ENCODE measurements around the gene ARHGAP6. TPM values are rescaled to one million over a fixed set of nuclear protein-coding genes. Genes with fewer than 3 reads are reported as not detected.

ARHGAP6 gene
- total RNA-seq, 1 experiment from 2014 or later = 0.10 TPM

DNA sequence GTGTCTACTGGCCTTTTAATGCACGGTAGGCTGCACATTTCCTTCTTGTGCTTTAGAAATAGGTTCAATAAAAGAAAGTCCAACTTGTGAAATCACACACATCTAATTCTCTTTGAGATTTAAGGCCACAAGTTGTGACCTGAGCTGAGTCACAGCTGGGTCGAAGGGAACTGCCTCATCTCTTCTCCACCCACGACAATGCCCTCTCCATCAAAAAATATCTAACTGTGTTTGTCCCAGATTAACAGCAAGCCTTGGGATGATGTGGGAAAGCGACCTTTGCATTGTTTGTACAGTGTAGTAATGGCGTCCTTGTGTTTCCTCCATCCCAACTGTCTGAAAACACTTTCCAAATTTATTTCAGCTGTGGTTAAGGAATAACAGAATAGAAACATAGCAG is 203.6 kb downstream of the ARHGAP6 start:
- Histone ChIP-seq H2AFZ (ENCODE audit: low read depth, low read length, poor library complexity, severe bottlenecking) (no peak overlapping the region), H3K36me3 (ENCODE audit: control insufficient read depth in 1 of 2, insufficient read depth in 2 of 2, low read length in 2 of 2) (no peaks in the 10 kb centered on the region), H3K27me3 (ENCODE audit: insufficient read depth, low read length) (no peaks in the 10 kb centered on the region), H3K4me2 (ENCODE audit: low read length) (no peak overlapping the region), H3K9me2 (ENCODE audit: insufficient read depth) (no peaks in the 10 kb centered on the region), H3K9ac (ENCODE audit: low read length) (no peak overlapping the region), H3K27ac (ENCODE audit: low read depth, low read length) (no peak overlapping the region), H4K20me1 (ENCODE audit: insufficient read depth) (no peaks in the 10 kb centered on the region), H3K4me3 (replicated peaks in 1 of 2; ENCODE audit: low read depth in 1 of 2, low read length in 2 of 2) (no peak overlapping the region), H3K9me3 (ENCODE audit: control insufficient read depth in 1 of 2, insufficient read depth in 1 of 2, low read depth in 1 of 2, low read length in 2 of 2) (no peaks in the 10 kb centered on the region), H3K79me2 (ENCODE audit: insufficient read depth, low read length) (no peaks in the 10 kb centered on the region), H3K4me1 (ENCODE audit: control insufficient read depth in 1 of 2, insufficient read depth in 2 of 2, low read length in 2 of 2) (no peaks in the 10 kb centered on the region)
- intact Hi-C loops (cut with micrococcal nuclease) = no loop called here
- no TSS peak for BruUV-seq (replicated peaks)
- ChIA-PET RAD21 (ENCODE audit: low non-redundant PET in 1 of 2, low total read pairs in 2 of 2, uncharacterized antibody in 2 of 2, unreplicated experiment in 2 of 2) (no interaction called here), CTCF (no interaction called here), POLR2A (no interaction called here)
- TF ChIP-seq EZH2 (IDR thresholded peaks at IDR 0.05) = no peak
- TF ChIP-seq RAD21 (IDR thresholded peaks at IDR 0.05; ENCODE audit: low read depth) = no peak
- no peak for TF ChIP-seq TCF7L2 (IDR thresholded peaks at IDR 0.05; ENCODE audit: borderline replicate concordance, extremely low read depth, insufficient read depth, insufficient read length)
- no peak for TF ChIP-seq SRF (IDR thresholded peaks at IDR 0.05; ENCODE audit: low read depth)
- no peak for TF ChIP-seq ELF1 (IDR thresholded peaks at IDR 0.05; ENCODE audit: borderline replicate concordance, low read depth)
- TF ChIP-seq CBX3 (IDR thresholded peaks at IDR 0.05; ENCODE audit: low read depth) = no peak
- no peak for TF ChIP-seq POLR2A (IDR thresholded peaks at IDR 0.05; ENCODE audit: borderline replicate concordance, extremely low read depth, insufficient read depth, insufficient read length)
- TF ChIP-seq JUND (IDR thresholded peaks at IDR 0.05) = no peak
- ATAC-seq = no peak
- no peak for DNase-seq (ENCODE audit: low read depth, low spot score)

DNA sequence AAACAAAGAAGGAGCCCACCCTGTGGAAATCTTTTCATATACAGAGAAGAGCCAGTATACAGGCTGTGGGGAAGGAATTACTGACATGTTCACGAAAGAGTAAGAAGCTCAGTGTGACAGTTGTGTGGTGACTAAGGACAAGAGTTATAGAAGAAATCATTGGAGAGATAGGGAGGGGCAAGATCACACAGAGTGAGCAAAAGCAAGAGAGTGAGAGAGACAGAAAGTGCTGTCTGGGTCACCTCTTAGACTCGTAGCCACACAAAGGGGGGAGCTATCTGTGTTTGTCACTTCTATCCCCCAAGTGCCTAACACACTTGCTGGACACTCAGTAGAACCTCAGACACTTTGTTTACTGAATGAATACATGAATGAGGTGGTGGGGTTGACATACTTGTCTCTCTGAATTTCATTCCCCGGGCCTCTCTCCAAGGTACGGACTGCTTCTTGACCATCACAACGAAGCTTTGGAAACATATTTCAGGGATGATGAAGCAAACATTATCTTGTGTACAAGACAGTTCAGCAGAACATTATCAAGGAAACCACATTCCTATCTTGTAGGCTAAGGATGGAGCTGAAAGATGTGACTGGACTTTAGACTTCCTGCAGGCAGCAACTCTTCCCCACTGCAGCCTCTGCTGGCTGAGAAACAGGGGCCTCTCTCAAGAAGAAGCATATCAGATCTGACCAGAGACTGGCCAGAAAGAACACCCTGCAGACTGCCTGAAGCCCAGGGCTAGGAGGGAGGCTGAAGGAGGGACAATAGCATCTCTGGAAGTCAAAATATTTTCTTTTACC is 204.3 kb downstream of the ARHGAP6 start:
- CTCF ChIA-PET = no interaction called here
- H3K36me3 ChIP-seq (ENCODE audit: control insufficient read depth in 1 of 2, insufficient read depth in 2 of 2, low read length in 2 of 2) = no peaks in the 10 kb centered on the region
- H3K9me2 ChIP-seq (ENCODE audit: insufficient read depth) = no peaks in the 10 kb centered on the region
- H3K27ac ChIP-seq (ENCODE audit: low read depth, low read length) = no peak overlapping the region
- no peak overlapping the region for H3K4me2 ChIP-seq (ENCODE audit: low read length)
- H3K9ac ChIP-seq (ENCODE audit: low read length) = no peak overlapping the region
- no peak overlapping the region for H2AFZ ChIP-seq (ENCODE audit: low read depth, low read length, poor library complexity, severe bottlenecking)
- BruUV-seq (replicated peaks) = no TSS peak
- no peaks in the 10 kb centered on the region for H3K27me3 ChIP-seq (ENCODE audit: insufficient read depth, low read length)
- POLR2A ChIA-PET = no interaction called here
- H3K4me3 ChIP-seq (replicated peaks in 1 of 2; ENCODE audit: low read depth in 1 of 2, low read length in 2 of 2) = no peak overlapping the region
- no peaks in the 10 kb centered on the region for H3K4me1 ChIP-seq (ENCODE audit: control insufficient read depth in 1 of 2, insufficient read depth in 2 of 2, low read length in 2 of 2)
- H3K9me3 ChIP-seq (ENCODE audit: control insufficient read depth in 1 of 2, insufficient read depth in 1 of 2, low read depth in 1 of 2, low read length in 2 of 2) = no peaks in the 10 kb centered on the region
- RAD21 ChIA-PET (ENCODE audit: low non-redundant PET in 1 of 2, low total read pairs in 2 of 2, uncharacterized antibody in 2 of 2, unreplicated experiment in 2 of 2) = no interaction called here
- intact Hi-C loops (cut with micrococcal nuclease) = no loop called here
- no peak for ATAC-seq
- DNase-seq (ENCODE audit: low read depth, low spot score) = no peak
- H3K79me2 ChIP-seq (ENCODE audit: insufficient read depth, low read length) = no peaks in the 10 kb centered on the region
- H4K20me1 ChIP-seq (ENCODE audit: insufficient read depth) = no peaks in the 10 kb centered on the region
- no peak for TF ChIP-seq ZNF274 (IDR thresholded peaks at IDR 0.05; ENCODE audit: low read depth, low read length)
- no peak for TF ChIP-seq SP1 (IDR thresholded peaks at IDR 0.05; ENCODE audit: low read depth)
- TF ChIP-seq, protein P1, sequence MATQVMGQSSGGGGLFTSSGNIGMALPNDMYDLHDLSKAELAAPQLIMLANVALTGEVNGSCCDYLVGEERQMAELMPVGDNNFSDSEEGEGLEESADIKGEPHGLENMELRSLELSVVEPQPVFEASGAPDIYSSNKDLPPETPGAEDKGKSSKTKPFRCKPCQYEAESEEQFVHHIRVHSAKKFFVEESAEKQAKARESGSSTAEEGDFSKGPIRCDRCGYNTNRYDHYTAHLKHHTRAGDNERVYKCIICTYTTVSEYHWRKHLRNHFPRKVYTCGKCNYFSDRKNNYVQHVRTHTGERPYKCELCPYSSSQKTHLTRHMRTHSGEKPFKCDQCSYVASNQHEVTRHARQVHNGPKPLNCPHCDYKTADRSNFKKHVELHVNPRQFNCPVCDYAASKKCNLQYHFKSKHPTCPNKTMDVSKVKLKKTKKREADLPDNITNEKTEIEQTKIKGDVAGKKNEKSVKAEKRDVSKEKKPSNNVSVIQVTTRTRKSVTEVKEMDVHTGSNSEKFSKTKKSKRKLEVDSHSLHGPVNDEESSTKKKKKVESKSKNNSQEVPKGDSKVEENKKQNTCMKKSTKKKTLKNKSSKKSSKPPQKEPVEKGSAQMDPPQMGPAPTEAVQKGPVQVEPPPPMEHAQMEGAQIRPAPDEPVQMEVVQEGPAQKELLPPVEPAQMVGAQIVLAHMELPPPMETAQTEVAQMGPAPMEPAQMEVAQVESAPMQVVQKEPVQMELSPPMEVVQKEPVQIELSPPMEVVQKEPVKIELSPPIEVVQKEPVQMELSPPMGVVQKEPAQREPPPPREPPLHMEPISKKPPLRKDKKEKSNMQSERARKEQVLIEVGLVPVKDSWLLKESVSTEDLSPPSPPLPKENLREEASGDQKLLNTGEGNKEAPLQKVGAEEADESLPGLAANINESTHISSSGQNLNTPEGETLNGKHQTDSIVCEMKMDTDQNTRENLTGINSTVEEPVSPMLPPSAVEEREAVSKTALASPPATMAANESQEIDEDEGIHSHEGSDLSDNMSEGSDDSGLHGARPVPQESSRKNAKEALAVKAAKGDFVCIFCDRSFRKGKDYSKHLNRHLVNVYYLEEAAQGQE (IDR thresholded peaks at IDR 0.05; ENCODE audit: low read depth) = no peak
- no peak for TF ChIP-seq POLR2A (IDR thresholded peaks at IDR 0.05; ENCODE audit: borderline replicate concordance, extremely low read depth, insufficient read depth, insufficient read length)
- TF ChIP-seq TCF7L2 (IDR thresholded peaks at IDR 0.05; ENCODE audit: borderline replicate concordance, extremely low read depth, insufficient read depth, insufficient read length) = no peak
- TF ChIP-seq, protein P2, sequence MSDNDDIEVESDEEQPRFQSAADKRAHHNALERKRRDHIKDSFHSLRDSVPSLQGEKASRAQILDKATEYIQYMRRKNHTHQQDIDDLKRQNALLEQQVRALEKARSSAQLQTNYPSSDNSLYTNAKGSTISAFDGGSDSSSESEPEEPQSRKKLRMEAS (IDR thresholded peaks at IDR 0.05) = no peak
- no peak for TF ChIP-seq SIN3A (IDR thresholded peaks at IDR 0.05; ENCODE audit: low read depth)
- TF ChIP-seq SRF (IDR thresholded peaks at IDR 0.05; ENCODE audit: low read depth) = no peak
- TF ChIP-seq, protein P3, sequence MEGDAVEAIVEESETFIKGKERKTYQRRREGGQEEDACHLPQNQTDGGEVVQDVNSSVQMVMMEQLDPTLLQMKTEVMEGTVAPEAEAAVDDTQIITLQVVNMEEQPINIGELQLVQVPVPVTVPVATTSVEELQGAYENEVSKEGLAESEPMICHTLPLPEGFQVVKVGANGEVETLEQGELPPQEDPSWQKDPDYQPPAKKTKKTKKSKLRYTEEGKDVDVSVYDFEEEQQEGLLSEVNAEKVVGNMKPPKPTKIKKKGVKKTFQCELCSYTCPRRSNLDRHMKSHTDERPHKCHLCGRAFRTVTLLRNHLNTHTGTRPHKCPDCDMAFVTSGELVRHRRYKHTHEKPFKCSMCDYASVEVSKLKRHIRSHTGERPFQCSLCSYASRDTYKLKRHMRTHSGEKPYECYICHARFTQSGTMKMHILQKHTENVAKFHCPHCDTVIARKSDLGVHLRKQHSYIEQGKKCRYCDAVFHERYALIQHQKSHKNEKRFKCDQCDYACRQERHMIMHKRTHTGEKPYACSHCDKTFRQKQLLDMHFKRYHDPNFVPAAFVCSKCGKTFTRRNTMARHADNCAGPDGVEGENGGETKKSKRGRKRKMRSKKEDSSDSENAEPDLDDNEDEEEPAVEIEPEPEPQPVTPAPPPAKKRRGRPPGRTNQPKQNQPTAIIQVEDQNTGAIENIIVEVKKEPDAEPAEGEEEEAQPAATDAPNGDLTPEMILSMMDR (IDR thresholded peaks at IDR 0.05 in 2 of 3, conservative IDR thresholded peaks at IDR 0.05 in 1 of 3; ENCODE audit: borderline replicate concordance in 1 of 3, insufficient read depth in 1 of 3, low read depth in 2 of 3, low read length in 2 of 3) = no peak
- TF ChIP-seq EZH2 (IDR thresholded peaks at IDR 0.05) = no peak
- no peak for TF ChIP-seq RAD21 (IDR thresholded peaks at IDR 0.05; ENCODE audit: low read depth)
- TF ChIP-seq EGR1 (IDR thresholded peaks at IDR 0.05; ENCODE audit: low read depth) = no peak

All from HCT116 (cell line).